Left ventricle myocardium inferior (tissue), 1 donor: Measurements from ENCODE around the gene NINL. TPM values are rescaled to one million over a fixed set of nuclear protein-coding genes. Genes with fewer than 3 reads are reported as not detected.

Experiments used
- DNase-seq: peaks from one replicate; pipeline ENCODE4 v3.0.0-alpha.2; 2020
- H3K27ac ChIP-seq: fragments of 200-600 bp; replicated peaks from 2 replicates; pipeline ENCODE4 v1.8.0; 2021
- H3K27me3 ChIP-seq: fragments of 200-600 bp; 2 replicates; pipeline ENCODE4 v1.8.0; 2021; ENCODE audit warnings: low read depth
- H3K36me3 ChIP-seq: fragments of 200-600 bp; 2 replicates; pipeline ENCODE4 v1.8.0; 2021
- H3K4me1 ChIP-seq: fragments of 200-600 bp; 2 replicates; pipeline ENCODE4 v1.8.0; 2021
- H3K4me3 ChIP-seq: fragments of 200-600 bp; 2 replicates; pipeline ENCODE4 v1.8.0; 2021; ENCODE audit warnings: mild to moderate bottlenecking, moderate library complexity
- H3K9me3 ChIP-seq: fragments of 200-600 bp; replicated peaks from 2 replicates; pipeline ENCODE4 v1.8.0; 2021
- intact Hi-C: fragments of 100-400 bp; cut with micrococcal nuclease; formaldehyde crosslinking; loops from one replicate; pipeline ENCODE4 v1.11.0; 2022
- total RNA-seq: library from RNA; stranded (reverse); fragmentation: NEBNext Ultra II Directional; extraction: Animal tissue kit (Norgen Biotek cat#: 25700); gene quantifications from one replicate; pipeline ENCODE4 v1.2.1, GENCODE V29; 2021
- TF ChIP-seq, protein P1 (sequence below): fragments of 200-600 bp; IDR thresholded peaks from 2 replicates; pipeline ENCODE4 v1.8.0; 2021; ENCODE audit warnings: antibody characterized with exemption, mild to moderate bottlenecking, borderline replicate concordance
- donor health status: DM: no; HTN: yes; CAD: no; lungs with severe emphysema.

The NINL gene
- total RNA-seq, 1 donor from 2014 or later = 1.8 TPM

DNA sequence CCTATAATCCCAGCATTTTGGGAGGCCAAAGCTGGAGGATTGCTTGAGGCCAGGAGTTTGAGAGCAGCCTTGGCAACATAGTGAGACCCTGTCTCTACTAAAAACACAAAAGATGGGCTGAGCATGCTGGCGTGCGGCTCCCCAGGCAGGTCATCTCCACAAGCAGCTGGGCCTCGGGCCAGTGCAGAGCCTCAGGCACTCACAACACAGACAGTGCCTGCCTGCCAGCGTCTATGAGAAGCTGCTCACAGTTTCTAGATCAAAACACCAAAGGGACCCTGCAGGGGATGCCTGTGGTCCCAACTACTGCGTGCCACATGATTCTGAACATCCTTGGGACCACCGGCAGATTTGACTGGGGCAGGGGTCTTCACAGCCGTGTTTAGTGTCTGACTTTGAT lies 118.5 kb downstream of the NINL start:
- H3K27me3 ChIP-seq = no peaks in the 10 kb centered on the region
- H3K9me3 ChIP-seq = no peaks in the 10 kb centered on the region
- no peak overlapping the region for H3K4me3 ChIP-seq
- intact Hi-C loops = no loop called here
- H3K4me1 ChIP-seq = peaks cover 12% of the 10 kb centered on the region
- no peak for DNase-seq
- H3K36me3 ChIP-seq = peaks cover 26% of the 10 kb centered on the region
- TF ChIP-seq, protein P1, sequence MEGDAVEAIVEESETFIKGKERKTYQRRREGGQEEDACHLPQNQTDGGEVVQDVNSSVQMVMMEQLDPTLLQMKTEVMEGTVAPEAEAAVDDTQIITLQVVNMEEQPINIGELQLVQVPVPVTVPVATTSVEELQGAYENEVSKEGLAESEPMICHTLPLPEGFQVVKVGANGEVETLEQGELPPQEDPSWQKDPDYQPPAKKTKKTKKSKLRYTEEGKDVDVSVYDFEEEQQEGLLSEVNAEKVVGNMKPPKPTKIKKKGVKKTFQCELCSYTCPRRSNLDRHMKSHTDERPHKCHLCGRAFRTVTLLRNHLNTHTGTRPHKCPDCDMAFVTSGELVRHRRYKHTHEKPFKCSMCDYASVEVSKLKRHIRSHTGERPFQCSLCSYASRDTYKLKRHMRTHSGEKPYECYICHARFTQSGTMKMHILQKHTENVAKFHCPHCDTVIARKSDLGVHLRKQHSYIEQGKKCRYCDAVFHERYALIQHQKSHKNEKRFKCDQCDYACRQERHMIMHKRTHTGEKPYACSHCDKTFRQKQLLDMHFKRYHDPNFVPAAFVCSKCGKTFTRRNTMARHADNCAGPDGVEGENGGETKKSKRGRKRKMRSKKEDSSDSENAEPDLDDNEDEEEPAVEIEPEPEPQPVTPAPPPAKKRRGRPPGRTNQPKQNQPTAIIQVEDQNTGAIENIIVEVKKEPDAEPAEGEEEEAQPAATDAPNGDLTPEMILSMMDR = no peak
- H3K27ac ChIP-seq = no peak overlapping the region

DNA sequence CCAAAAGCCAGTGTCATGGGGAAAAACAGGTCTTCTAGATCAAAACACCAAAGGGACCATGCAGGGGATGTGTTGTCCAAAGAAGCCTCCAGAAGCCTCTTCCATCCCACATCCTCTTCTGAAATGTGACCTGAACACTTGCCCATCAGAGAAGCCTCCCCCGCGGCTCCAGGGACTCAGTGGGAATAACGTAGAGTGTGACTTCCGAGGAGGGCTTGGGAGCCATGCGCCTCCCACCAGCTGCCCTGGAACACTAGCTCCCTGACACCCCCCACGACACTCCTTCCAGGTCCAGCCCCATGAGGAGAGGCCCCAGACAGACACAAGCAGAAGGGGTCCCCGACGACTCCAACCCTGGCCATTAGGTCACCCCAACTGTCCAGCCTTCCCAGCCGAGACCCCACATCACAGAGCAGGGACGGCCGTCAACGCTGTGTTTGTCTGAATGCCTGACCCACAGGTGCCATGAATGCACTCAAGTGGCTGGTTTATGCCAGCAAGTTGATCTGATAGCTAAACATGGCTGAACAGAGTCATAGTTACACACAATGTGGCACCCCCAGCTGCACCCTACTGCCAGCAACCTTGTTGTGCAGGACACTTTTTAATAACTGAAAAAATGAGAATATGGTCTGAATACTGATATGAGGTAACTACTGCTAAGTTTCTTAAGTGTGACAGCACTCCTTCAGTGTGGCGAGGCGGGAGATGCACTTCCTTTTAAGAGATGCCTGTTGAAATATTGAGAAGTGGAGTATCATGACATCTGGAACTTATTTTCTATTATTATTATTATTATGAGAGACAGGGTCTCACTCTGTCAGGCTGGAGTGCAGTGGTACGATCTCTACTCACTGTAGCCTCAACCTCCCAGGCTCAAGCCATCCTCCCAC lies 119.8 kb downstream of the NINL start:
- Histone ChIP-seq H3K36me3 (peaks cover 36% of the 10 kb centered on the region), H3K4me3 (no peak overlapping the region), H3K4me1 (peaks cover 12% of the 10 kb centered on the region), H3K27ac (no peak overlapping the region), H3K9me3 (no peaks in the 10 kb centered on the region), H3K27me3 (no peaks in the 10 kb centered on the region)
- TF ChIP-seq, protein P1 = no peak
- no peak for DNase-seq
- intact Hi-C loops = no loop called here

GRCh38 chr20:25464501-25465242 lies 120.7 kb downstream of the NINL start:
- H3K27me3 ChIP-seq = no peaks in the 10 kb centered on the region
- peaks cover 34% of the 10 kb centered on the region for H3K36me3 ChIP-seq
- peaks cover 12% of the 10 kb centered on the region for H3K4me1 ChIP-seq
- TF ChIP-seq, protein P1 = no peak
- intact Hi-C loops = no loop called here
- DNase-seq = no peak
- H3K4me3 ChIP-seq = no peak overlapping the region
- H3K27ac ChIP-seq = no peak overlapping the region
- no peaks in the 10 kb centered on the region for H3K9me3 ChIP-seq

DNA sequence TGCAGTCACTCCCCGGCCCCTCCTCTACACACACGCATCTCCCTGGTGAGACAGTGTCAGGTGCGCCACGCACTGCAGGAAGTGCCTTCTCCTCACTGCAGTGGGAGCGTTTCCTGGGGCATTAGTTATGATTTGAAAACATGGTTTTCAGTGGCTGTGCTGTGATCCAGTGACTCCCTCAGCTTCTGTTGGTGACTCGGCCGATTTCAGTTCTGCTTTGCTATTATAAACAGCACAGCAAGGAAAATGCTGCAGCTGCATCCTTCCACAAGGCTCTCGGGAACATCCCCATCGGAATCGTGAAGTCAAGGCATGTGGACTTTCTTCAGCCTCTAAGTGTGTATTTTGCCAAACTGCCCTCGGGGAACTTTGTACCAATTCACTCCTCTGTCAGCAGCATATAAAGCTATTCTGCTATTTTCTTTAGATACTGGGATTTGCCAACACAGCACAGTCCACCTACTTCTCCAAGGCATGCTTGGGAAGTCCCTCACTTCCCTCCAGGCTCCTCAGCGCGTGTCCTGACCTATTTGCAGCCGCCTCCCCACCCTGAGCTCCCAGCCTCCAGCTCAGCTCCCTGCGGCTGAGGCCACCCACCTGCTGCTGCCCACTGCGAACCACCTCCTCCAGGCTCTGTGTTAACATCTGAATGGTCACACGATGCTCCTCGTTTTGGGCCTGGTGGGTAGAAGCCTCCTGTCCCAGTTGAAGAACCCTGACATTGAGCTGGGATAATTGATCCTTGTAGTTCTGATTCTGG lies 123.4 kb downstream of the NINL start:
- H3K36me3 ChIP-seq = peaks cover 19% of the 10 kb centered on the region
- no peaks in the 10 kb centered on the region for H3K9me3 ChIP-seq
- H3K27ac ChIP-seq = no peak overlapping the region
- H3K4me3 ChIP-seq = no peak overlapping the region
- TF ChIP-seq, protein P1 = no peak
- DNase-seq = no peak
- peaks cover 12% of the 10 kb centered on the region for H3K4me1 ChIP-seq
- intact Hi-C loops = no loop called here
- H3K27me3 ChIP-seq = no peaks in the 10 kb centered on the region

DNA sequence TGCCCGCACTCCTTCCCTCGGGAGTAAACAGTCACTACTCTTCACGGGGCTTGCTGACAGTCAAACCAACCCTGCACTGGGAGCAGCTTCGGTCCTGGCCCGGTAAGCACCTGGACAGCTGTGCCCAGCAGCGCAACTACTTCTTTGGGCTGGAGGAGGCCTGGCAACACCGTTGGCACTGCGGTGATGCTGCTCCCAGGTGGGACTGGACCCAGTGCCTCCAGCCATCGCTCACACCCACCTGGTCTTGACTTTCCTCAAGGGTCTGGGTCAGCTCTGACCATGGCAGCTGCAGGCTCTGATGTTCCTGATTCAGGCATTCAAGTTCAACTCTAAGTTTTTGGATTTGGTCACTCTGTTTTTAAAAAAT lies 124.1 kb downstream of the NINL start:
- no peak overlapping the region for H3K4me3 ChIP-seq
- H3K36me3 ChIP-seq = peaks cover 12% of the 10 kb centered on the region
- no peaks in the 10 kb centered on the region for H3K27me3 ChIP-seq
- no peak overlapping the region for H3K27ac ChIP-seq
- intact Hi-C loops = no loop called here
- no peak for DNase-seq
- peaks cover 12% of the 10 kb centered on the region for H3K4me1 ChIP-seq
- no peaks in the 10 kb centered on the region for H3K9me3 ChIP-seq
- TF ChIP-seq, protein P1 = no peak
